Fibroblast of skin of left biceps (primary cell): ENCODE results near the gene PSMG2.
"Not testable (repeated sequence)": the region's sequence is repeated elsewhere in the genome, so short reads cannot be mapped to it uniquely, and the experiment has no call there.

Experiments
- DNase-seq, 2 experiments: peaks; one replicate each; pipeline ENCODE4 v3.0.0-alpha.2; 2013; ENCODE audit warnings: low read depth in 2 of 2

The PSMG2 gene

GRCh38 chr18:12722731-12723130 lies 19.9 kb downstream of the PSMG2 start:
- no peak for DNase-seq

GRCh38 chr18:12726331-12726730 lies 23.5 kb downstream of the PSMG2 start:
- no peak for DNase-seq

- no peak for DNase-seq
These were observed 24.1 kb downstream of the PSMG2 start for GRCh38 chr18:12726774-12727550.

DNA sequence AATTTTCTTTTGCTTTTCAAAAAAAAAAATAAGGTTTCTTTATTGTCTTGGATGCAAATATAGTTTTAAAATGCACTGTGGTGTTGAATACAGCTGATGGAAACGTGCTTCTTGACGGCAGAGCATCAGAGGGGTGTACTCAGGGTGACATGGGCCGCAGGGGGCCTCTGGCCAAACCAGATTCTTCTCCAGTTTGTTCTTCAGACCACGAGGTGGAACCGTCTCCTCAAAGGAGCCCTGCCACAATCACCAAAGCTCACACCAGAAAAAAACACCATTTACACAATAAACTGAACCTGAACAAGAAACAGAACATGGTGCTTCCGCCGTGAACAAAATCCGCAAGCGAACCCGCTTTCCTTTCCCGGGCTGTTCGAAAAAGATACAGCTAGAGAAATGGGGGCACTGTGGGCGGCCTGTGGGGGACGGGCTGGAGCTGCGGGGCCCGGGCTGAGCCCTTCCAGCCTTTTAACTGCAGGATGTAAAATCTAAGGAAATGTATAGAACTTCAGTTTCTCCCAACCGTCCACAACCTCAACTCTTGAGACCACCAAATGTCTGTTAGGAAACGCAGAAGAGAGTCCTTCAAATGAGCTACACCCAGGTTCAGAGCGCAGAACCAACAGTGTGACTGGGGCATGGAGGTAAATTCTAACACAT lies 34.5 kb downstream of the PSMG2 start:
- no peak for DNase-seq

GRCh38 chr18:12741351-12741750 lies 38.5 kb downstream of the PSMG2 start:
- DNase-seq = peak in 1 of 2 experiments; percentile 39

GRCh38 chr18:12742453-12742852 lies 39.6 kb downstream of the PSMG2 start:
- peak; percentile 57 to 58 for DNase-seq

GRCh38 chr18:12744103-12744502 lies 41.3 kb downstream of the PSMG2 start:
- DNase-seq = no peak

- DNase-seq = peak; percentile 67 to 69
These were observed 42.4 kb downstream of the PSMG2 start for GRCh38 chr18:12745095-12745795.

- DNase-seq = no peak
These were observed 44.9 kb downstream of the PSMG2 start for GRCh38 chr18:12747530-12748315.

- DNase-seq = no peak
These were observed 45.8 kb downstream of the PSMG2 start for GRCh38 chr18:12748671-12749070.

- DNase-seq = no peak
These were observed 46.3 kb downstream of the PSMG2 start for GRCh38 chr18:12749121-12749520.

- no peak for DNase-seq
These were observed 47.4 kb downstream of the PSMG2 start for GRCh38 chr18:12750076-12750714.

DNA sequence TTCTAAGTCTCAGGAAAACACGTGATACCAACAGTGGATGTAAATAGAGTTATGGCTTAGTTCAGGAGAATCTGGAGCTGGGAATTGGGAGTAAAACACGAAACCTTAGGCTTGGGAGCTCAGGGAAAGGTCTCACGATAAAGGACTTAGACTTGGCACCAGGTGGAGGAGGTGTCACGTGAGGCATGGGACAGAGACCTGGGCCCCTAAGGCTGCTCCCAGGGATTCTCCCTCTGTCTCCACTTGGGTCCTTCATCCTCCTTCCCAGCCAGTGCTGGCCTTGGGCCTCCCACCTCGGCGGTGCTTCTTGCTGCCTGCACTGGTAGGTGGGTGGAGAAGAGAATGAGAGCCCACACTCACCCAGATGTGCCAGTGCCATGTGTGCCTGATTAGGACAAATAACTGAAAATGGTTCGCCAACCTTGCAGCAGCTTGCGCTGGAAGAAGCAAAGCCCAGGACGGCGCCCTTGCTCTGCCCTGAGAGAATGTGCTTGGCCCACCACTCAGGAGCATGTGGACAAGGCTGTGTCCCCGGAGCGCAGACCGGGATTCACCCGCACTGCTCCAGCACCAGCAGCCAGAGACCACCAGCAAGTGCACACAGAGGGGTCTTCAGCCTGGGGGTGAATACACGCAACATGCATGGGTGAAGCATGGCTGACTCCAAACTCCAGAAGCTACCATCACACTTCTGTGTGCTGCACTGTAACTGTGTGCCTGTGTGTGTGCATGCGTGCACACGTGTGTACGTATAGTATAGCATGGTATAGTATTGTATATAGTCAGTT lies 48.1 kb downstream of the PSMG2 start:
- no peak for DNase-seq

DNA sequence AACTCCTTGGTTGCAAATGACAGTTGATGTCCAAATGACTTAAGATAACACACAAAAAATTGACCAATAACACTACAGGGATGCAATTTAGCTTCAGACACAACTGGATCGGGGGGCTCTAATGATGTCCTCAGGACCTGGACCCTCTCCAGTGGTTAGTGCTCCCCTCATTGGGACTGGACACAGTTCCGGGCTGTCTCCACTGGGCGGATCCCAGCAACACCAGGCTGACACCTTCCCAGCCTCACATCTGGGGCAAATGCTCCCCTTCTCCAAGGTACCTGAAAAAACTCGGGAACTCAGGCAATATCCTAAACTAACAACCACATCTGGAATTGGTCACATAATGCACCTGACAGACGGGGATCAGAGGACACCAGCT lies 48.7 kb downstream of the PSMG2 start:
- no peak for DNase-seq

DNA sequence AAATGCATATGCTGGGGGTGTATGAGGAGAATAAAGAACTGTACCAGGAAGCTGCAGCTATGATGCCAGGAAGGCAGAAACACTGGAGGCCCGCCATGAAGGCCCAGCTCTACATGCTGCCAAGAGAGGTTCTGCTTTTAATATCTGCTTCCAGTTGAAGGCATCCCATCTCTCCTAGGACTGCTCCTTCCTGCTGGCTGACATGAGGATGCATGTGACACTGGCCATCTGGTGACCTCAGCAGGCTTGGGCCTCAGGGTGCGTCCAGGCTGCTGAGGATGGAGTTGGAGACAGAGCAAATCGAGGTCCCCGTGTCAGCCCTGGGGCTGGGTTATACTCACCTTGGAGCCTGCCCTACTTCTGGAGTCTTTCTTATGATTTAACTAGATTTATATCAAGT lies 49.0 kb downstream of the PSMG2 start:
- no peak for DNase-seq

GRCh38 chr18:12754511-12754910 lies 51.7 kb downstream of the PSMG2 start:
- no peak for DNase-seq

DNA sequence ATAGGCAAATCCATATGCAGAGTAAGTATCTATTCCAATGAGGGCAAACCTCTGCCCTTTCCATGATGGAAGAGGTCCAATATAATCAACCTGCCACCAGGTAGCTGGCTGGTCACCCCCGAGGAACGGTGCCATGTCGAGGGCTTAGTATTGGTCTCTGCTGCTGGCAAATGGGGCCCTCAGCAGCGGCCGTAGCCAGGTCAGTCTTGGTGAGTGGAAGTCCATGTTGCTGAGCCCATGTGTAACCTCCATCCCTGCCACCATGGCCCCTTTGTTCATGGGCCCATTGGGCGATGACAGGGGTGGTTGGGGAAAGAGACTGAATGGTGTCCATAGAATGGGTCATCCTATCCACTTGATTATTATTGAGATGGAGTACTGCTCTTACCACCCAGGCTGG lies 52.8 kb downstream of the PSMG2 start:
- not testable (repeated sequence) for DNase-seq

DNA sequence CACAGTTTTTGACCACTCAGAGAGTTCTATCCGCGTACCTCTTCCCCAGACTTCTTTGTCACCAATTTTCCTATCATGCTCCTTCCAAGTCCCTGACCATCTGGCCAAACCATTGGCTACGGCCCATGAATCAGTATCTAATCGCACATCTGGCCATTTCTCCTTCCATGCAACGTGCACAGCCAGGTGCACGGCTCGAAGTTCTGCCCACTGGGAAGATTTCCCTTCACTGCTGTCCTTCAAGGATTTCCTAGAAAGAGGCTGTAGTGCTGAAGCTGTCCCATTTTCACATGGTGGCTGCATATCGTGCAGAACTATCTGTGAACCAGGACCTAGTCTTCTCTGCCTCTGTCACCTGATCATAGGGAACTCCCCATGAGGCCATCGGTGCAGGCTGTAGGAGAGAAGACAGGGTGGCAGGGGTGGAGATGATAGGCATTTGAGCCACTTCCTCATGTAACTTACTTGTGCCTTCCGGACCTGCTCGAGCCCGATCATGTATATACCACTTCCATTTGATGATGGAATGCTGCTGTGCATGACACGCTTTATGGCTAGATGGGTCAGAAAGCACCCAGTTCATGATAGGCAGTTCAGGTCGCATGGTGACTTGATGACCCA lies 53.9 kb downstream of the PSMG2 start:
- not testable (repeated sequence) for DNase-seq

GRCh38 chr18:12758566-12758965 lies 55.7 kb downstream of the PSMG2 start:
- DNase-seq = not testable (repeated sequence)

DNA sequence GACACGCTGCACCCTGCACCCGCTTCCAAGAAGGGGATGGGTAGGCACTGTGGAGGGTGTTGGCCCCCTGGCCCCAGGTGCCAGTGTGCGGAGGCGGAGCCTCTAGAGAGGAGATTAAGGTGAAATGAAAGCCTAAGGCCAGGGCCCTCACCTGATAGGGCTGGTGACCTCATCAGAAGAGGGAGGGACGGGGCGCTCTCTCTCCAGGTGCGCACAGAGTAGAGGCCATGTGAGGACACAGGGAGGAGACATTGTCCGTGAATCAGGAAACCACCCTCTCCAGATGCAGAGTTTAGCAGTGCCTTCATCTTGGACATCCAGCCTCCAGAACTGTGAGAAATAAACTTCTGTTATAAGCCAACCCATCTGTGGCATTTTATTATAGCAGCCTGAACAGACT lies 62.3 kb downstream of the PSMG2 start:
- no peak for DNase-seq
